B cell (primary cell): Measurements from ENCODE around the gene TMEM213.

Experiments
- CTCF ChIP-seq: fragments of 200-600 bp; IDR thresholded peaks from one replicate; pipeline ENCODE4 v1.8.0; 2022; ENCODE audit warnings: antibody characterized with exemption, mild to moderate bottlenecking
- EZH2 ChIP-seq: IDR thresholded peaks from 2 replicates; pipeline ENCODE4 v1.6.1; 2012; ENCODE audit warnings: borderline replicate concordance, low read depth, mild to moderate bottlenecking, moderate library complexity, low read length; ENCODE audit not compliant: insufficient read depth, poor library complexity, severe bottlenecking

DNA sequence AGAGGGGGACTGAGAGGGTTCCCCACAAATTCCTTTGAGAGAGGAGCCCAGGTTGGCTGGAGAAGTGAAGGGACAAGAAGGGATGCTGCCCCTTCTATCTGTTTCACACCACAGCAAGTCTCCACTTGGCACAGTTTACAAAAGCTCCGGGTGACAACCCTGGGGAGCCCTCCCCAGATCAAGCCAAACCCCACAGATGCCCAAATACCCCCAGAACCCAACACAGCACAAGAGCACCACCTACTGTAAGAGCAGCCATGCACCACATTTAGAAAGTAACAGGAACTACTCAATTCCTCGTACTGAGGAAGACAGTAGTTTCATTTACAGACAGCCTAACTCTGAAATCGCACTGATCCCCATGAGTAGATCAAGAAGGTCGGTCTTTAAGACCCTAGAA, 68.0 kb downstream of the TMEM213 start:
- TF ChIP-seq CTCF (peak; percentile 15), EZH2 (no peak)
